HEK293T (cell line): ENCODE results near the gene HMGXB4.

Experiments used
- CTCF ChIA-PET: fragments of 350-600 bp; formaldehyde crosslinking; extraction: SDS; loops from one replicate; lab custom pipeline; 2021; ENCODE audit warnings: antibody characterized with exemption, inconsistent platforms; lab: Yijun Ruan, JAX
- POLR2A ChIA-PET: fragments of 350-600 bp; formaldehyde crosslinking; extraction: SDS; loops from one replicate; lab custom pipeline; 2020; ENCODE audit warnings: antibody characterized with exemption, inconsistent platforms; lab: Yijun Ruan, JAX
- DNase-seq: peaks from one replicate; pipeline ENCODE4 v3.0.0; 2012; ENCODE audit warnings: mixed read lengths; ENCODE audit errors: extremely low spot score
- ARNT ChIP-seq: fragments of 450-650 bp; IDR thresholded peaks from 2 replicates; pipeline ENCODE4 v1.6.1; 2017; ENCODE audit warnings: mild to moderate bottlenecking
- BHLHE40 ChIP-seq: fragments of 450-650 bp; IDR thresholded peaks from 2 replicates; pipeline ENCODE4 v1.6.1; 2016; ENCODE audit warnings: mild to moderate bottlenecking, moderate library complexity, borderline replicate concordance
- CTBP1 ChIP-seq: fragments of 450-650 bp; IDR thresholded peaks from 2 replicates; pipeline ENCODE4 v1.6.1; 2016; ENCODE audit warnings: borderline replicate concordance
- ELF4 ChIP-seq: fragments of 450-650 bp; IDR thresholded peaks from 2 replicates; pipeline ENCODE4 v1.6.1; 2017; ENCODE audit warnings: antibody characterized with exemption
- FOXA1 ChIP-seq: fragments of 450-650 bp; IDR thresholded peaks from 2 replicates; pipeline ENCODE4 v1.6.1; 2016; ENCODE audit warnings: mild to moderate bottlenecking
- FOXK2 ChIP-seq: fragments of 450-650 bp; IDR thresholded peaks from 2 replicates; pipeline ENCODE4 v1.6.1; 2016; ENCODE audit warnings: mild to moderate bottlenecking
- FOXM1 ChIP-seq: fragments of 450-650 bp; IDR thresholded peaks from 2 replicates; pipeline ENCODE4 v1.6.1; 2017; ENCODE audit warnings: mild to moderate bottlenecking, borderline replicate concordance
- HDGF ChIP-seq: fragments of 450-650 bp; IDR thresholded peaks from 2 replicates; pipeline ENCODE4 v1.6.1; 2017; ENCODE audit warnings: antibody characterized with exemption, borderline replicate concordance
- L3MBTL2 ChIP-seq: fragments of 450-650 bp; conservative IDR thresholded peaks from 2 replicates; pipeline ENCODE4 v1.6.1; 2016; ENCODE audit warnings: mild to moderate bottlenecking
- LEF1 ChIP-seq: fragments of 450-650 bp; IDR thresholded peaks from 2 replicates; pipeline ENCODE4 v1.6.1; 2017; ENCODE audit warnings: mild to moderate bottlenecking, borderline replicate concordance
- NFRKB ChIP-seq: fragments of 450-650 bp; IDR thresholded peaks from 2 replicates; pipeline ENCODE4 v1.6.1; 2016; ENCODE audit warnings: mild to moderate bottlenecking, moderate library complexity
- PKNOX1 ChIP-seq: fragments of 450-650 bp; IDR thresholded peaks from 2 replicates; pipeline ENCODE4 v1.6.1; 2016
- SP1 ChIP-seq: fragments of 450-650 bp; IDR thresholded peaks from 2 replicates; pipeline ENCODE4 v1.6.1; 2017
- SUZ12 ChIP-seq: fragments of 450-650 bp; IDR thresholded peaks from 2 replicates; pipeline ENCODE4 v1.6.1; 2016; ENCODE audit warnings: mild to moderate bottlenecking
- TARDBP ChIP-seq: fragments of 450-650 bp; IDR thresholded peaks from 2 replicates; pipeline ENCODE4 v1.6.1; 2016
- ZNF384 ChIP-seq: fragments of 450-650 bp; IDR thresholded peaks from 2 replicates; pipeline ENCODE4 v1.6.1; 2016

The HMGXB4 gene

GRCh38 chr22:35335936-35336781 lies 78.9 kb downstream of the HMGXB4 start:
- TF ChIP-seq ARNT (no peak), NFRKB (no peak), L3MBTL2 (no peak), PKNOX1 (no peak), FOXK2 (no peak)
- ChIA-PET POLR2A (no interaction called here), CTCF (interaction anchor here (0.9 kb wide), 1 partner anchor 15 kb away, joined by 4 read pairs; no protein-coding TSS in a partner anchor)
- no peak for DNase-seq

GRCh38 chr22:35337932-35338331 lies 80.6 kb downstream of the HMGXB4 start:
- ChIA-PET CTCF (no interaction called here), POLR2A (interaction anchor here (0.7 kb wide), 1 partner anchor 31 kb away, joined by 3 read pairs; no protein-coding TSS in a partner anchor)
- TF ChIP-seq TARDBP, result no peak
- no peak for TF ChIP-seq PKNOX1
- no peak for TF ChIP-seq ZNF384
- no peak for TF ChIP-seq NFRKB
- TF ChIP-seq FOXM1, result no peak
- TF ChIP-seq HDGF, result no peak
- no peak for TF ChIP-seq L3MBTL2
- DNase-seq, result no peak

- ChIA-PET POLR2A (no interaction called here), CTCF (interaction anchor here (0.8 kb wide), 1 partner anchor 14 kb away, joined by 3 read pairs; no protein-coding TSS in a partner anchor)
- TF ChIP-seq TARDBP (no peak), CTBP1 (no peak), PKNOX1 (no peak), FOXA1 (no peak), ELF4 (no peak), HDGF (no peak), FOXM1 (no peak), ARNT (no peak), LEF1 (no peak), SP1 (no peak), FOXK2 (no peak), L3MBTL2 (no peak), ZNF384 (no peak), NFRKB (no peak), BHLHE40 (no peak), SUZ12 (no peak)
- DNase-seq, result no peak
Measured at GRCh38 chr22:35341090-35341874, 84.0 kb downstream of the HMGXB4 start.

GRCh38 chr22:35342390-35342789 lies 85.1 kb downstream of the HMGXB4 start:
- CTCF ChIA-PET, result no interaction called here
- TF ChIP-seq SP1, result no peak
- no peak for TF ChIP-seq L3MBTL2
- TF ChIP-seq ZNF384, result no peak
- TF ChIP-seq FOXK2, result no peak
- no peak for TF ChIP-seq BHLHE40
- TF ChIP-seq TARDBP, result no peak
- no peak for TF ChIP-seq FOXM1
- no peak for TF ChIP-seq FOXA1
- TF ChIP-seq ELF4, result no peak
- no peak for TF ChIP-seq ARNT
- TF ChIP-seq CTBP1, result no peak
- TF ChIP-seq NFRKB, result no peak
- TF ChIP-seq PKNOX1, result no peak
- no peak for TF ChIP-seq HDGF
- TF ChIP-seq LEF1, result no peak
- no peak for TF ChIP-seq SUZ12
- no peak for DNase-seq
- POLR2A ChIA-PET, result no interaction called here
